LNCAP (cell line): ENCODE results near the gene TIMM29.

Experiments
- TF ChIP-seq, protein P1 (sequence below): fragments of 450-650 bp; IDR thresholded peaks from 2 replicates; pipeline ENCODE4 v1.5.1; 2017; ENCODE audit warnings: mild to moderate bottlenecking

Gene TIMM29

DNA sequence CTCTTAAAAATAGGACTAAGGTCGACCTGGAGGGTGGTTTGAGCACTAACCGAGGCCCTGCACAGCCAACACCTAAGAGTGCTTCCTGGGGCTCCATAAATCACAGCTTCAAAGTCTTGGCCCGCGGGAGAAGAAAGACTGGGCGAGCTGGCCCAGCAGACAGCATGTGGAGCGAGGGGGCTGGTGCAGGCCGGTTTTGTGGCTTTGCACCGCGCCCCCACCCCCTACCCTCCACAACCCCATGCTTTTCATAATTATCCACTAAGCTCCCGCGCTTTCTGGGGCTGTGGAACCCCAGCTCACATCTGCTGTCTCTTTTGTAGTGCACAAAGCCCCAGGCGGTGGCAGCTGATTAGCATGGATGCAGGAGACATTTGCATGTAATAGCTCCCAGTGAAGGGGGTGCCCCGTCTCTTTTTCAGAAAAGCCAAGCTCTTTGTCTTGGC, 40.2 kb upstream of the TIMM29 start:
- TF ChIP-seq, protein P1, sequence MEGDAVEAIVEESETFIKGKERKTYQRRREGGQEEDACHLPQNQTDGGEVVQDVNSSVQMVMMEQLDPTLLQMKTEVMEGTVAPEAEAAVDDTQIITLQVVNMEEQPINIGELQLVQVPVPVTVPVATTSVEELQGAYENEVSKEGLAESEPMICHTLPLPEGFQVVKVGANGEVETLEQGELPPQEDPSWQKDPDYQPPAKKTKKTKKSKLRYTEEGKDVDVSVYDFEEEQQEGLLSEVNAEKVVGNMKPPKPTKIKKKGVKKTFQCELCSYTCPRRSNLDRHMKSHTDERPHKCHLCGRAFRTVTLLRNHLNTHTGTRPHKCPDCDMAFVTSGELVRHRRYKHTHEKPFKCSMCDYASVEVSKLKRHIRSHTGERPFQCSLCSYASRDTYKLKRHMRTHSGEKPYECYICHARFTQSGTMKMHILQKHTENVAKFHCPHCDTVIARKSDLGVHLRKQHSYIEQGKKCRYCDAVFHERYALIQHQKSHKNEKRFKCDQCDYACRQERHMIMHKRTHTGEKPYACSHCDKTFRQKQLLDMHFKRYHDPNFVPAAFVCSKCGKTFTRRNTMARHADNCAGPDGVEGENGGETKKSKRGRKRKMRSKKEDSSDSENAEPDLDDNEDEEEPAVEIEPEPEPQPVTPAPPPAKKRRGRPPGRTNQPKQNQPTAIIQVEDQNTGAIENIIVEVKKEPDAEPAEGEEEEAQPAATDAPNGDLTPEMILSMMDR: no peak

DNA sequence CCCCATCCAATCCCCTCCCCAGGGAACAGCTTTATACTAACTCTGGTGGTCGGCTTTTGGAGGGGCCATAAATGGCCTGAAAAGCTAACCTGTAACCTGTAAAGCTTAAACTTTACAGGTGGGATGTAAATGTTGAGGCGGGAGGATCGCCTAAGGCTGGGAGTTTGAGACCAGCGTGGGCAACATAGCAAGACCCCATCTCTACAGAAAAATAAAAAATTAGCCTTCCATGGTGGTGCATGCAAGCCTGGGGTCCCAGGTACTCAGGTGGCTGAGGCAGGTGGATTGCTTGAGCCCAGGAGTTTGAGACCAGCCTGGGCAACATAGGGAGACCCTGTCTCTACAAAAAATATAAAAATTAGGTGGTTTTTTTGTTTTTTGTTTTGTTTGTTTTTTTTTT, 38.7 kb upstream of the TIMM29 start:
- TF ChIP-seq, protein P1: no peak

DNA sequence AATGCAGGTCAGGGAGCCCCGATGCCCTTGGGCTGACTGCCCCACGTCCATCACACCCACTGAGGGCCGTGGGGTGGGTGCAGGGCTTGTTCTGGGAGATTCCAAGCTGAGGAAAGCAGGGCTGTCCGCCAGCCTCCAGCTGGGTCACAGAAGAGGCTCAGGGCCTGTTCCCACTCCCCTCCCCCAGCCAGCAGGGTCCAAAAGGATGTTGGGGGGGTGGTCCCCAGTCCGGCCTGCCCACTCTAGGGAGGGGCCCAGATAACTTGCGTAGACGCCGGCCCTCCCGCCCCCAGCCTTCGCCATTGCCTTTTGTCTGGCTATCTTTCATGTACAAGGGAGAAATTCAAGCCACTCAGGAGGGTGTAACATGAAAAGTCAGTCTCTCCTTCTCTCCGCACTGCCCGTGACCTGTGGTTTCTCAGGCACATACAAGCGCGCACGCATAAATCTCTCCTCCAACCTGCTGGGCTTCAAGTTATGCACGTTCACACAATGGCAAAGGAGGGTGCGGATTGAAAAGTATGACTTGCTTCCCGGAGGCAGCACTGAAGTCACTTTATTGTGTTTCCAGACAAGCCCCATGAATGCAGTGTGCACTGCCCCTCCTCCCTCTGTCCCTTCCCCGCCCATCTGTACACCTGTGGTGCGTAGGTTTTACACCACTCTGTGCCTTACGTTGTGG, 37.1 kb upstream of the TIMM29 start:
- TF ChIP-seq, protein P1: no peak

DNA sequence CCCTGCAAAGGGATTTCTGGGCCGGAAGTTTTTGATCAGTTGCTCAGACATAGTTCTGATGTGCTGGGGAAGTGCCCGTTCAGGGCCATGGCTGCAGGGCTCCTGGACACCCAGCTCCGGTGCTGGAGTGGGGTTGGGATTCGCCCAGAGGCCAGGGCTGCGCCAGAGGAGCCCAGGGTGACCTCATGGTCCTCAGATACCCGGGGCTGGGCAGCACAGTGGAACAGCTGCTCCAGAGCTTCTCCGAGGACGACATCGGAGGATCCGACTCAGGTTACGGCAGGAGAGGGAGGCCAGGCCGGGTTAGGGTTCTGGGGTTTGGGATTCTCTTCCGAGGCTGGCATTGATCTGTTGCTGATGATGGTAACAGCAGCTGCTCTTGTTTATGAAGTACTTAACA, 36.4 kb upstream of the TIMM29 start:
- TF ChIP-seq, protein P1: no peak

DNA sequence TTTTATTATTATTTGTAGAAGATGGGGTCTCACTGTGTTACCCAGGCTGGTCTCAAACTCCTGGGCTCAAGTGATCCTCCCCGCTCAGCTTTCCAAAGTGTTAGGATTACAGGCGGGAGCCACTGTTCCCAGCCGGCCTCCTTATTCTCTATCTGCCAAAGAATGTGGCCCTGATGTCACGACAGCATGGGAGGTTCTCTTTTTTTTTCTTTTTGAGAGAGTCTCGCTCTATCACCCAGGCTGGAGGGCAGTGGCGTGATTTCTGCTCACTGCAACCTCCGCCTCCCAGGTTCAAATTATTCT, 33.7 kb upstream of the TIMM29 start:
- TF ChIP-seq, protein P1: no peak

DNA sequence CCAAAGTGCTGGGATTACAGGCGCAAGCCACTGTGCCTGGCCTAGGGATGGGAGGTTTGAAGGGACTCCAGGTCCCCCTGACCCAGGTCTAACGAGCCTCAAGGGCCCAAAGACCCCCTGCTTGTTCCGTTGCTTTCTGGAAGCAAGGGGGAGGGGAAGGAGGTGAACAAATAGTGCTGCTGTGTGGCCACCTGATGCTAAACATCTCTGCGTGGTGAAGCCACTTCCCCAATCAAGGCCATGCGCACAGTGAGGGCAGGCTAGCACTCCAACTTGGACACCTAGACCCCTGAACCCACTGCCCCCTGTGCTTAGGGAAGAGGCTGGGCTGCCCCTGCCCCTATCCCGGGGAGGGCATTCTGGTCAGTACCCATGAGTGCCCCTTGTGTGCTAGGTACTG, 33.2 kb upstream of the TIMM29 start:
- TF ChIP-seq, protein P1: no peak

DNA sequence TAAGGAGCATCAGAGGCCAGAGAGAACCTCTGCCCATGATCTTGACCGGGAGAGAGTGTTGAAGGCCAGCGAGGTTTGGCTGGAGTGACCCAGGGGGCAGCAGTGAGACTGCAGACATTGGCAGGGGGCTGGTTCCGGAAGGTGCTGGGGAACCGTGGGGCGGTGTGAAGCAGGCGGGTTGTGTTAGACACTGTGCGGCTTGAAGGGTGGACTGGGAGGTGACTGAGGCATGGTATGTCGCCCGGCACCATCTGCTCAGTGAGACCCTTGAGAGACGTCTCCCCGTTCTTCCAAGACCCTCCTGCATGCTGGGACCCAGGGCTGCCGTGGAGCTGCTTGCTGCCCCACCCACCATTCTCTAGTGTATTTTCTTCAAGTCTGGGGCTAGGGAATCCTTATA, 32.7 kb upstream of the TIMM29 start:
- TF ChIP-seq, protein P1: no peak
